Measurements from ENCODE around the gene GORASP2. TPM values are rescaled to one million over a fixed set of nuclear protein-coding genes. Genes with fewer than 3 reads are reported as not detected.

The GORASP2 gene
- total RNA-seq, 1 donor, result 67.8 TPM

DNA sequence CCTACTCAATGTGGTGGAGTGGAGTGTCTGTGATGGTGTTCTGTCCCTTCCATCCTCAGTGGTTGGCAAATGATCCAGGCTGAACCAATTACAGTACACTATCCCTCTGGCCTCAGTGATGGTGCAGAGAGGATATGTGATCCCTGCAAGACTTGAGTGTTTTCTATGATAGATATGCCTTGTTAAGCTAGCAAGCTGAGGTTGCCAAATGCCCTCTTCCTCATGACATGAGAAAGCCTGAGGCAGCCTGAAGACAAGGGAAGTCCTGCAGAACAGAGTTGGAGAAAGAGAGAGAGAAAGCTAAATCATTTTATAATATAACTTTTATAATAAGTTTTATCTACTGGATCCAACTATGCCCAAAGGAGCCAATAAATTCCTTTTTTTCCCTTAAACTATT, 41.6 kb upstream of the GORASP2 start:
- no peak for DNase-seq (ENCODE audit: low read depth)
- TF ChIP-seq, protein P1, sequence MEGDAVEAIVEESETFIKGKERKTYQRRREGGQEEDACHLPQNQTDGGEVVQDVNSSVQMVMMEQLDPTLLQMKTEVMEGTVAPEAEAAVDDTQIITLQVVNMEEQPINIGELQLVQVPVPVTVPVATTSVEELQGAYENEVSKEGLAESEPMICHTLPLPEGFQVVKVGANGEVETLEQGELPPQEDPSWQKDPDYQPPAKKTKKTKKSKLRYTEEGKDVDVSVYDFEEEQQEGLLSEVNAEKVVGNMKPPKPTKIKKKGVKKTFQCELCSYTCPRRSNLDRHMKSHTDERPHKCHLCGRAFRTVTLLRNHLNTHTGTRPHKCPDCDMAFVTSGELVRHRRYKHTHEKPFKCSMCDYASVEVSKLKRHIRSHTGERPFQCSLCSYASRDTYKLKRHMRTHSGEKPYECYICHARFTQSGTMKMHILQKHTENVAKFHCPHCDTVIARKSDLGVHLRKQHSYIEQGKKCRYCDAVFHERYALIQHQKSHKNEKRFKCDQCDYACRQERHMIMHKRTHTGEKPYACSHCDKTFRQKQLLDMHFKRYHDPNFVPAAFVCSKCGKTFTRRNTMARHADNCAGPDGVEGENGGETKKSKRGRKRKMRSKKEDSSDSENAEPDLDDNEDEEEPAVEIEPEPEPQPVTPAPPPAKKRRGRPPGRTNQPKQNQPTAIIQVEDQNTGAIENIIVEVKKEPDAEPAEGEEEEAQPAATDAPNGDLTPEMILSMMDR (IDR thresholded peaks at IDR 0.05; ENCODE audit: insufficient read depth, low read depth, low read length), result no peak
- no peak overlapping the region for H3K4me3 ChIP-seq (ENCODE audit: low read depth, low read length)

- DNase-seq (ENCODE audit: low read depth), result no peak
- no peak overlapping the region for H3K4me3 ChIP-seq (ENCODE audit: low read depth, low read length)
- TF ChIP-seq, protein P1 (IDR thresholded peaks at IDR 0.05; ENCODE audit: insufficient read depth, low read depth, low read length), result no peak
Observed at GRCh38 chr2:170887896-170888295, 41.2 kb upstream of the GORASP2 start.

- H3K4me3 ChIP-seq (ENCODE audit: low read depth, low read length), result no peak overlapping the region
- DNase-seq (ENCODE audit: low read depth), result no peak
- TF ChIP-seq, protein P1 (IDR thresholded peaks at IDR 0.05; ENCODE audit: insufficient read depth, low read depth, low read length), result no peak
Observed at GRCh38 chr2:170891893-170892292, 37.2 kb upstream of the GORASP2 start.

- TF ChIP-seq, protein P1 (IDR thresholded peaks at IDR 0.05; ENCODE audit: insufficient read depth, low read depth, low read length), result no peak
- DNase-seq (ENCODE audit: low read depth), result no peak
- H3K4me3 ChIP-seq (ENCODE audit: low read depth, low read length), result no peak overlapping the region
Observed at GRCh38 chr2:170892391-170892951, 36.6 kb upstream of the GORASP2 start.

GRCh38 chr2:170895023-170895757, 33.9 kb upstream of the GORASP2 start:
- TF ChIP-seq, protein P1 (IDR thresholded peaks at IDR 0.05; ENCODE audit: insufficient read depth, low read depth, low read length), result no peak
- DNase-seq (ENCODE audit: low read depth), result peak; percentile 10
- H3K4me3 ChIP-seq (ENCODE audit: low read depth, low read length), result no peak overlapping the region

GRCh38 chr2:170896622-170897021, 32.4 kb upstream of the GORASP2 start:
- DNase-seq (ENCODE audit: low read depth), result no peak
- no peak overlapping the region for H3K4me3 ChIP-seq (ENCODE audit: low read depth, low read length)
- TF ChIP-seq, protein P1 (IDR thresholded peaks at IDR 0.05; ENCODE audit: insufficient read depth, low read depth, low read length), result no peak

Measured in fibroblast of villous mesenchyme (primary cell).